Stimulated activated CD4-positive, alpha-beta T cell treated with anti-CD3 and anti-CD28 coated beads, Interleukin-2, amount 100 ng/mL, for 4 hours (primary cell): ENCODE measurements around the gene ARHGAP9.
A peak's percentile ranks its signal among the peaks of the same experiment; 100 is the strongest.
"Not testable (repeated sequence)": the region's sequence is repeated elsewhere in the genome, so short reads cannot be mapped to it uniquely, and the experiment has no call there.

ENCODE experiments used
- DNase-seq: peaks from one replicate; pipeline ENCODE4 v3.0.0-alpha.2; 2020; ENCODE audit warnings: low read depth

ARHGAP9 gene

GRCh38 chr12:57456737-57457490, 22.8 kb downstream of the ARHGAP9 start:
- DNase-seq: no peak

- peak; percentile 27 for DNase-seq
Measured at GRCh38 chr12:57456145-57456700, 23.4 kb downstream of the ARHGAP9 start.

GRCh38 chr12:57455374-57456144, 24.1 kb downstream of the ARHGAP9 start:
- no peak for DNase-seq

GRCh38 chr12:57454566-57455373, 24.9 kb downstream of the ARHGAP9 start, which contains the start of gene INHBE:
TSS of gene INHBE (plus strand) at chr12:57455307. CDS start at chr12:57455537, 230 bp downstream.
- no peak for DNase-seq

GRCh38 chr12:57454213-57454565, 25.5 kb downstream of the ARHGAP9 start:
- DNase-seq: no peak

GRCh38 chr12:57452937-57453509, 26.6 kb downstream of the ARHGAP9 start:
- DNase-seq: no peak

GRCh38 chr12:57452181-57452936, 27.3 kb downstream of the ARHGAP9 start:
- DNase-seq: no peak

- DNase-seq: no peak
Measured at GRCh38 chr12:57451233-57451778, 28.4 kb downstream of the ARHGAP9 start.

- DNase-seq: no peak
Measured at GRCh38 chr12:57450057-57450456, 29.6 kb downstream of the ARHGAP9 start.

GRCh38 chr12:57449375-57449774, 30.3 kb downstream of the ARHGAP9 start:
- DNase-seq: no peak

DNA sequence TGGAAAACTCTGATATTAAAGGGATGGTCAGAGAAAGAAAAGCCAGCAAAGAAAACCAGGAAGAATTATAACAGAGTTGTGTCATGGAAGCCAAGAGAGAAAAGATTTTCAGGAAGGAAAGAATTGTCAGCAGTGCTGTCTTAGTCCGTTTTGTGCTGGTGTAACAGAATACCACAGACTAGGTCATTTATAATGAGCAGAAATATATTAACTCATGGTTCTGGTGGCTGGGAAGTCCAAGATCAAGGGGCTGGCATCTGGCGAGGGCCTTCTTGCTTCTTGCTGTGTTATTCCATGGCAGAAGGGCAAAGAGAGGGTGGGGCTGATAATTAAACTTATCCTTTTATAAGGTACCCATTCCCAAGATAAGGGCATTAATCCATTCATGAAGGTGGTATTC, 31.0 kb downstream of the ARHGAP9 start:
- DNase-seq: no peak

DNA sequence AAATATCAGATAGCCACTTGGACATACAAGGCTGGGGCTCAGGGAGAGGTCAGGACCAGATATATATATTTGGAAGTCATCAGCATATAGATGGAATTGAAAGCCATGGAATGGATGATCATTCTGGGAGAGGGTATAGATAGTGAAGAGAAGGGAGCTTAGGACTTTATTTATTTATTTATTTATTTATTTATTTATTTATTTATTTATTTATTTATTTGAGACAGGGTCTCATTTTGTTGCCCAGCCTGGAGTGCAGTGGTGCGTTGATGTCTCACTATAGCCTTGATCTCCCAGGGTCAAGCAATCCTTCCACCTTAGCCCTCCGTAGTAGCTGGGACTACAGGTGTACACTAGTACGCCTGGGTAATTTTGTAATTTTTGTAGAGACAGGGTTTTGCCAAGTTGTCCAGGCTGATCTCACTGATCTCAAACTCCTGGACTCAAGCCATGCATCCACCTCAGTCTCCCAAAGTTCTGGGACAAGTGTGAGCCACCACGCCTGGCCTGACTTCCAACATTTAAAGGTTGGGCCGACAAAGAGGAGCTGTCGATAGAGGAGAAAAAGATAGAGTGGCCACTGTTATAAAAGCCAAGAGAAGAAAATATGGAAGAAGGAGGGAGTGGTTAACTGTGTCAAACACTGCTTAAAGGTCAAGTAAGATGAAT, 33.2 kb downstream of the ARHGAP9 start:
- DNase-seq: no peak

DNA sequence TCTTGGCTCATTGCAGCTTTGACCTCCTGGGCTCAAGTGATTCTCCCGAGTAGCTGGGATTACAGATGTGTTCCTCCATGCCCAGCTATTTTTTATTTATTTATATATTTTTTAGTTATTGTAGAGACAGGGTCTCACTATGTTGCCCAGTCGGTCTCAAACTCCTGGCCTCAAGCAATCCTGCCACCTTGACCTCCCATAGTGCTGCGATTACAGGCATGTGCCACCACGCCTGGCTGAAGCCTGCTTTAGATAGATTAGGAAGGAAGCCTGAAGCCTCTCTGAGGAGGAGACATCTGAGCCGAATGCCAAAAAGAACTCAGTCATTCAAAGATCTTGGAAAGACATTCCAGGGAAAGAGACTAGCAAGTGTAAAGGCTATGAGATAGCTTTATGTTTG, 34.9 kb downstream of the ARHGAP9 start:
- no peak for DNase-seq

- DNase-seq: not testable (repeated sequence)
Measured at GRCh38 chr12:57444337-57444736, 35.3 kb downstream of the ARHGAP9 start.

DNA sequence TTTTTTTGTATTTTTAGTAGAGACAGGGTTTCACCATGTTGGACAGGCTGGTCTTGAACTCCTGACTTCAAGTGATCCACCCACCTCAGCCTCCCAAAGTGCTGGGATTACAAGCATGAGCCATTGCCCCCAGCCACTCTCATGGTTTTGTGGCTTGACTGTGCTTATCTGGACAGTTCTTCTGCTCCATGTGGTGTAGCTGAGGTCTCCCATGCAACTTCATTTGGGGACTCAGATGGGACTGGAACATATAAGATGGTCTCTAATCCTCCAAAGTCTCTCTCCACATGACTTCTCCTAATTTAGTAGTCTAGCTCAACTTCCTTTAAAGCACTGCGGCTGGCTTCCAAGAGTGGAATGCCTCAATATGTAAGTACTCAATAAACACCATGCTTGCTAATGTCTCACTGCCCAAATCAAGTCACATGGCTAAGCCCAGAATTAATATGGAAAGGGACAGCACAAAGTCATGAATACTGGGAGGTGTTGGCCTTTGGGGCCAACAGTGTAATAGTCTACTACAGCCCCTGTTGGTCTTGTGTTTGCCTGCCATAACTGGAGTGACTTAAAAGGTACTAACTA, 37.7 kb downstream of the ARHGAP9 start:
- no peak for DNase-seq

GRCh38 chr12:57441393-57441792, 38.3 kb downstream of the ARHGAP9 start:
- DNase-seq: not testable (repeated sequence)

- DNase-seq: no peak
Measured at GRCh38 chr12:57439762-57440266, 39.9 kb downstream of the ARHGAP9 start.

- no peak for DNase-seq
Measured at GRCh38 chr12:57438400-57438799, 41.3 kb downstream of the ARHGAP9 start.

GRCh38 chr12:57435293-57435692, 44.4 kb downstream of the ARHGAP9 start:
- no peak for DNase-seq
